ENCODE measurements around the gene SIL1. TPM values are rescaled to one million over a fixed set of nuclear protein-coding genes. Genes with fewer than 3 reads are reported as not detected.
"Not testable (repeated sequence)": the region's sequence is repeated elsewhere in the genome, so short reads cannot be mapped to it uniquely, and the experiment has no call there.

SIL1 gene
- polyA plus RNA-seq, 5 donors = 30.4 to 45.3 (median 34.4) TPM

DNA sequence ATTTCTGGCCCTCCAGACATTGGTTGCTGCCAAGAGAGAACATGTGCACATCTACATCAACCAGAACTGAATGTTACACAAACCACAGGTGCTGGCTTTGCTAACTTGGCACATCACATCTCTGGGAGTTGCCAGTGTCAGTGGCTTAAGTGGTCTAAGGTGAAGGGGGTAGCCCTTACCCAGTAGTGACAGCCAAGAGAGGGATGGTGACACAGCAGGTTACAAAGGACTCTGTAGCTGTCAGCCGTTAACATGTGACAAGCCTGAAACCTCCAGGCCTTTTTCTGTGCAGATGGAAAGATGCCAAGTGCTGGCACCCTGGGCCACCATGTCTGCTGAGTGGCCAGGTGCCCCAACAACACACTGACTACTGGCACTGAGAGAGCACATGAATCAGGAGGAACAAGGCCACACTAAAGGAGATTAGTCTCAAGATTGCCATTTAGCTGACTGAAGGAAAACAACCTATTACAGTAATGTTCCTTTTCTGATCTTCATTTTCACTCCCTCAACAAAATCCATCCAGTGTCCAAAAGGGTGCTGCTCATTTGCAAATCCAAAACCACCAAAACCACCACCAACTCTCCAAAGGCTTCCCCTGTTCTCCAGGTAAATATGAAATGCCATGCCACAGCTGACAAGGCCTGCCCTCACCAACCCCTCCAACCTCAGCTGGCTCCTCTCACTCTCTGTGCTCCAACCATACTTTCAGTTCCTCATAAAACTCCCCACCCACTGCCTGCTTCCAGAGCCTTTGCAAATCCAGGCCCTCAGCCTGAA, 20.2 kb downstream of the SIL1 start:
- no peak for DNase-seq

DNA sequence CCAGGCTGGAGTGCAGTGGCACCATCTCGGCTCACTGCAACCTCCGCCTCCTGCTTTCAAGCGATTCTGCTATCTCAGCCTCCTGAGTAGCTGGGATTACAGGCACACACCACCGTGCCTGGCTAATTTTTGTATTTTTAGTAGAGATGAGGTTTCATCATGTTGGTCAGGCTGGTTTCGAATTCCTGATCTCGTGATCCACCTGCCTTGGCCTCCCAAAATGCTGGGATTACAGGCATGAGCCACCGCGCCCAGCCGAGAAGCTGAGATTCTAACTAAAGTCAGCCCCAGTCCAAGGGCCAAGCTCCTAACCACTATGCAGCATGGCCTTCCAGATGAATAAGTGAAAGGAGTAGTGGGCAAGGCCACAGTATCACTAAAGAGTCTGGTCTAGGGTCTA, 20.9 kb downstream of the SIL1 start:
- DNase-seq = not testable (repeated sequence)

- not testable (repeated sequence) for DNase-seq
These were observed 23.8 kb downstream of the SIL1 start for GRCh38 chr5:139174382-139174781.

DNA sequence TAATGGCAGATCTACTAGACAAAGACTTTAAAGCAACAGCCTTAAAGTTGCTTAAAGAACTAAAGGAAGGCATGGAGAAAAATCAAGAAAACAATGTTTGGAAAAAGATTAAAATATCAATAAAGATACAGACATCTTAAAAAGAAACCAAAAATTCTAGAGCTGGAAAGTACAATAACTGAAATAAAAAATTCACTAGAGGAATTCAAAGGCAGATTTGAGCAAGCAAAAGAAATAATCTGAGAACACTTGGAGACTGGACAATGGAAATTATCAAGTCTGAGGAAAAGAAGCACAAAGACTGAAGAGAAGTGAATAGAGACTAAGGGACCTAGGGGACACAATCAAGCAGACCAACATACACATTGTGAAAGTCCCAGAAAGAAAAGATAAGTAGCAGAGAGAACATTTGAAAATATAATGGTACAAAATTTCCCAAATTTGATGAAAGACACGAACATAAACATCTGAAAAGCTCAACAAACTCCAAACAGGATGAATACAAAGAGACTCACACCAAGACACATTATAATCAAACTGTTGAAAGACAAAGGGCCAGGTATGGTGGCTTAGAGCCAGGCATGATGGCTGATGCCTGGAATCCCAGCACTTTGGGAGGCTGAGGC, 26.3 kb downstream of the SIL1 start:
- DNase-seq = no peak

DNA sequence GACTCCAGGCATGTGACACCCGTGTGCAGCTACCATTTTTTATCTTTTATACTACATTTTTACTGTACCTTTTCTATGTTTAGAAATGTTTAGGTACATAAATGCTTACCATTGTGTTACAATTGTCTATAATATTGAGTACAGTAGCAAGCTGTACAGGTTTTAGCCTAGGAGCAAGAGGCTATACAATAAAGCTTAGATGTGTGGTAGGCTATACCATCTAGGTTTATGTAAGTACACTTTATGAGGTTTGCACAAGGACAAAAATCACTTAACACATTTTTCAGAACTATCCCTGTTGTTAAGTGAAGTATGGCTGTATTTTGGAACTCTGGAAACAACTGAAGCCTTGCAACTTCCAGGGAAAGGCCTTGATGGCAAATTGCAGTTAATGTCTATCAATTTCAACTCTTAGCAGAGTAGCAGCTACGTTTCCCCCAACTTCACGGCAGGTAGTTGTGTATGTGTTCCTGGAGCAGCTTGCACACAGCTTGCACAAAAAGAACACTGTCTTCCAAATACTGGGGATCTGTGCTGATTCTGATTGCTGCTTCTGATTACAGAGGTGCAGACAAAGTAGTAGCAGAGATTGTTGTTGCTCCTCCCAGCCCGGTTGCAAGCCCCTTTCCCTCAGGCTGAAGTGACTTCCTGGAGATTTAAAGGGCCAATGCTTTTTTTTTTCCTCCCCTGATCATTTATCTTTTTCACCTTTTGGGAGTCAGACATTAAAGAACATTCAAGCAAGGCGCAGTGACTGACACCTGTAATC, 30.0 kb downstream of the SIL1 start:
- no peak for DNase-seq

DNA sequence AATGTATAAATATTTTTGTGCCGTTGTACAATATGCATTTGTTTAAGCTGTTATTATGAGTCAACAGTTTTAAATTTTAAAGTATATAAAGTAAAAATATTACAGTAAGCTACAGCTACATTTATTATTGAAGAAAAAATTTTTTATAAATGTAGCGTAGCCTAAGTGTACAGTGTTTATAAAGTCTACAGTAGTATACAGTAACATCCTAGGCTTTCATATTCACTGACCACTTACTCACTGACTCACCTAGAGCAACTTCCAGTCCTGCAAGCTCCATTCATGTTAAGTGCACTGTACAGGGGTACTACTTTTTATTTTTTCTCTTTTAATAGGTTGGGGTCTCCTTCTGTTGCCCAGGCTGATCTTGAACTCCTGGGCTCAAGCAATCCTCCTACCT, 30.6 kb downstream of the SIL1 start:
- no peak for DNase-seq

- DNase-seq = no peak
These were observed 31.1 kb downstream of the SIL1 start for GRCh38 chr5:139167063-139167462.

- DNase-seq = not testable (repeated sequence)
These were observed 33.3 kb downstream of the SIL1 start for GRCh38 chr5:139164897-139165296.

- no peak for DNase-seq
These were observed 34.1 kb downstream of the SIL1 start for GRCh38 chr5:139164020-139164419.

DNA sequence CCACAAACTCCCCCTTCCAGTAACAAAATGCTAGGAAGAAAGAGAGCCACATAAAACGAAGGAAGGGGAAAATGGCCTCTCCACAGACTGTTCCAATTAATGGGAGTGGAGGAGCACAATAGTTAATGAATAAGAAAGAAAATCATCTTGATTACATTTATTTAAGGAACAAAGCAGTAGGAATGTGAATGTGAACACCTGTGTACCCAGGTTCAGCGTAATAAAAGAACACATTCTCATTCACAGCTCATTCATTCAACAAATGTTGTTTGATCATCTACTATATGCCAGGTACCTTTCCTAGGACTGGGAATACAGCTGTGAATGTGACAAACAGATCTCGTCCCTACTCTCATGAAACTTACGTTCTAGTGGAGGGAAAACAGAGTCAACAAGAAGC, 35.7 kb downstream of the SIL1 start:
- DNase-seq = no peak

GRCh38 chr5:139158791-139159190, 39.4 kb downstream of the SIL1 start:
- DNase-seq = no peak

DNA sequence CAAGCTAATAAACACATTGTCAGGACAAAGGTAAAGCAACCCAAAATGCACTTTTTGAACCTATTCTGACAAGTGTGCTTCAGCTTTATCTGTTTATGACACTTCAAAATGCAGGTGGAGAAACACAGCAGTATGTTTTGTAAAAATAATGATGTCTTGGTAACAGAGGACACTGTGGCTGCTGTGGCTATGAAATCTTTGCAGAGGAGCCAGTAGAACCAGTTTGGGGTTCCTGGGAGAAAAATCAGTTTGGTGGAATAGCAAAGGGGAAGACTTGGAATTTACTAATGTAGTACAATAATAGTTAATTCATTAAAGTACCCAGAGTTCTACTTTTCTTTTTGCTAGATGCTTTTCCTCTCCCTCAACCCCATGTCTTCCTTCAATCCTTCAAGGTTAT, 40.6 kb downstream of the SIL1 start:
- no peak for DNase-seq

- DNase-seq = no peak
These were observed 41.4 kb downstream of the SIL1 start for GRCh38 chr5:139156814-139157213.

GRCh38 chr5:139155333-139155732, 42.8 kb downstream of the SIL1 start:
- no peak for DNase-seq

- DNase-seq = no peak
These were observed 46.3 kb downstream of the SIL1 start for GRCh38 chr5:139151902-139152301.

GRCh38 chr5:139150367-139150999, 47.7 kb downstream of the SIL1 start:
- DNase-seq = no peak

DNA sequence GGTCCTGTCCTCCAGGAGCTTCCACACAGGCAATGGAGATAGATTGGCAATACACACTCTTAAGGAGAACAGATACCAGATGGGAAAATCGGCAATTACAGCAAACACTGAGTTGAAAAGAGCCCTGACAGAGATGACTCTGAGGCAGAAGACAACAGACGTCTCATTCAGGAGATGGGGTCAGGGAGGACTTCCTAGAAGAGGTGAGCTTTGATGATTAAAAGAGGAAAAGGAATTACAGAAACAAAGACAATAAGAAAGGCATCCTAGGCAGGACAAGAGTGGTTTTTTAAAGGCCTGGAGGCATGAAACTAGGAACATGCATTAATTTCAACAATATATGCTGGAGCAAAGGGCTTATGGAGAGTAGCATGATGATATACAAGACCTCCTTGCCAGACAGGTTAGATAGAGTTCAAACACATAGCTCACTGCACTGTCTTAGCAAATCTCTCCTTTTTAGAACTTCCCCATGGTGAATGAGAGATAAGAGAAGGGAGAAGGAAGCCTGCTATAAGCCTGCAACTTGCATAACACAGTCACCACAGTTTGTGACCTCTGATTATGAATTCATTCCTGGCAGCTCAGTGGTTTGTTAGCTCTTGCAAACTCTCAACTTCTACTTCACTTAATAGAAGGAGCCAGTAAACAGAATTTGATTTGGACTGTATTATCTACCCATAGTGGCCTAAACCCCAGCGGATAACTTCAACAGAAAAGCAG, 48.5 kb downstream of the SIL1 start:
- no peak for DNase-seq

GRCh38 chr5:139148986-139149385, 49.2 kb downstream of the SIL1 start:
- DNase-seq = no peak

DNA sequence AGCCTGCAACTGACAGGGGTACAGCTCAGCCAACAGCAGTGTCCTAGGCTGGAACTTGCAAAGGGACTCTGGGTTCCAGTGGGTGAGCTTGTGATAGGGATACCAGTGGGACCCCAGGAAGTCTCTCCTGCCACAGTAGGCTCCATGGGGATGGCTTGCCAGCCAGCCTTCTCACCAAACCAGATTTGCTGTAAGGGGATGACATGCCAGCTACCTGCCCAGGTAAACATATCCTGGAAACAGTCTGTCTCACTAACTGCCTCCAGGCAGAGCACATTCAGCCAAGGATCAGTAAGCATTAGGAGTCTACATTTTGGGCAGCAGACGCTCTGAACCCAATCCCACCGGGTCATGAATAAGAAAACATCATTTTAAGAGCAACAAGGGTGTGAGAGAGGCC, 49.9 kb downstream of the SIL1 start:
- no peak for DNase-seq

DNA sequence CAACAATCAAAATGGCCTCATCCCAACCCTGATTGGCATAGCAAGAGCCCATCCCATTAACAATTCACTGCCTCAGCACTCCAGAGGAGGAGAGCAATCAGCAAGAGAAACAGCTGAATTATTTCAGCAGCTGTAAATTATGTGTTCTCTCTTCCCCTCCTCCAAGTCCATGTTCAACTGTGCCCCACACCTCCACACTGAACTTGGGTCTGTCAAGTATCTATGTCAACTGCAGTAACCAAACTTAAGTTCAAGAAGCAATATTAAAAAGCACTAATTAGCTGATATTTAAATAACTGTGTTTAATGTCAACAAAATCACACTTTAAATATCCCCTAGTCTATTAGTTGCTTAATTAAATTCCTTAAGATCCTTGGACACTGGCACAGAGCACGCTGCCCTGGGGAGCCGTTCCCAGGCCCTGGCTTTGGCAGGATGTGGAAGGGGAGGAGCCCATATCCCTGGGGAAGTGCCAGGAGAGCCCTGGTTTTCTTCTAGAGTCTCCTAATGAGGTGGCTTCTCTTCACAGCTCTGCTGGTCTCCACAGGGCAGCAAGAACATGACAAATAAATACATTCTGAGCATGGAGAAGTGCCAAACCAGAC, 50.6 kb downstream of the SIL1 start:
- DNase-seq = peak; percentile 92 to 95

GRCh38 chr5:139146809-139147482, 51.2 kb downstream of the SIL1 start:
- no peak for DNase-seq
